HG03175 (cell line): ENCODE data around the gene FOXL3.

Experiments used
- ATAC-seq: cut with Tn5 transposase; IDR thresholded peaks from one replicate; pipeline ENCODE4 v1.9.1; 2021; ENCODE audit warnings: mild to moderate bottlenecking, moderate library complexity; ENCODE audit not compliant: unreplicated experiment

Gene FOXL3

GRCh38 chr7:318878-319661 lies 29.1 kb downstream of the FOXL3 start:
- ATAC-seq, result no peak

GRCh38 chr7:320297-320696 lies 30.3 kb downstream of the FOXL3 start:
- no peak for ATAC-seq

GRCh38 chr7:322111-322671 lies 32.2 kb downstream of the FOXL3 start:
- ATAC-seq, result peak; percentile 59

- no peak for ATAC-seq
Observed at GRCh38 chr7:322708-323111, 32.7 kb downstream of the FOXL3 start.

- ATAC-seq, result no peak
Observed at GRCh38 chr7:323410-323809, 33.4 kb downstream of the FOXL3 start.

GRCh38 chr7:324011-324410 lies 34.0 kb downstream of the FOXL3 start:
- no peak for ATAC-seq

- no peak for ATAC-seq
Observed at GRCh38 chr7:325051-325798, 35.3 kb downstream of the FOXL3 start.

- ATAC-seq, result no peak
Observed at GRCh38 chr7:325811-326210, 35.8 kb downstream of the FOXL3 start.

GRCh38 chr7:326273-326672 lies 36.3 kb downstream of the FOXL3 start:
- ATAC-seq, result no peak

GRCh38 chr7:326809-327232 lies 36.9 kb downstream of the FOXL3 start:
- ATAC-seq, result no peak

GRCh38 chr7:327233-327931 lies 37.4 kb downstream of the FOXL3 start:
- no peak for ATAC-seq

- ATAC-seq, result no peak
Observed at GRCh38 chr7:327991-328702, 38.2 kb downstream of the FOXL3 start.

- ATAC-seq, result no peak
Observed at GRCh38 chr7:329691-330281, 39.8 kb downstream of the FOXL3 start.

GRCh38 chr7:330511-331230 lies 40.7 kb downstream of the FOXL3 start:
- ATAC-seq, result no peak

GRCh38 chr7:332020-332517 lies 42.1 kb downstream of the FOXL3 start:
- no peak for ATAC-seq

GRCh38 chr7:332646-333392 lies 42.8 kb downstream of the FOXL3 start:
- ATAC-seq, result no peak

GRCh38 chr7:333393-333764 lies 43.4 kb downstream of the FOXL3 start:
- no peak for ATAC-seq

- ATAC-seq, result no peak
Observed at GRCh38 chr7:334618-335357, 44.8 kb downstream of the FOXL3 start.
